Erythroblast (primary cell): ENCODE results near the gene RPS6KA5.

ENCODE experiments used
- GATA1 ChIP-seq: IDR thresholded peaks from 2 replicates; pipeline ENCODE4 v1.6.1; 2011; ENCODE audit warnings: low read depth, mild to moderate bottlenecking, control low read depth, low read length, moderate library complexity
- POLR2A ChIP-seq: IDR thresholded peaks from 2 replicates; pipeline ENCODE4 v1.6.1; 2011; ENCODE audit warnings: mild to moderate bottlenecking, low read length

GRCh38 chr14:90911121-90911520 lies 149.3 kb downstream of the RPS6KA5 start:
- TF ChIP-seq POLR2A (no peak), GATA1 (no peak)
